Measurements from ENCODE around the gene ANKS1B. TPM values are rescaled to one million over a fixed set of nuclear protein-coding genes. Genes with fewer than 3 reads are reported as not detected.

Gene ANKS1B
- total RNA-seq, 1 experiment from 2014 or later: 5.6 TPM

- DNase-seq (ENCODE audit: low read depth): no peak
- in situ Hi-C loops (cut with HindIII; ENCODE audit: low pct_unique_long_range_greater_than_20kb, low sequenced_read_pairs): no loop called here
These were observed 749.4 kb downstream of the ANKS1B start for GRCh38 chr12:99235381-99235780.

GRCh38 chr12:99234702-99235101 is 750.0 kb downstream of the ANKS1B start:
- DNase-seq (ENCODE audit: low read depth): no peak
- in situ Hi-C loops (cut with HindIII; ENCODE audit: low pct_unique_long_range_greater_than_20kb, low sequenced_read_pairs): no loop called here

DNA sequence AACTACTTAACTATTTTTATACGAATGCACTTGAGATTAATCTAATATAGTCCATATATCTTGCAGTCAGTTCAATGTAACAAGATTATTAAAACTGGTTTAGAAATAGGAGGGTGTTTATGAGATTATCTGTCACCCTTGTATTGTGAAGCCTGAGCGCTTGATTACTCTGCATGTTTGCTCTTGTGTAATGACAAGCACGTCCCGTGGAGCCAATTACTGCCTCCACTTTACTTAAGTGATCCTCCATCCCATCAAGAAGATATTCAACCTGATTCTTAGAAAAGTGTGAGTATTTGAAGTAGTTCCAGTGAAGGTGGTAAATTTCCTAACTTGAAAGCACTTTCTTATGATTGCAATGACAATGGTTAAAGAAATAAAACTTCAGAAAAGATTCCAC is 752.4 kb downstream of the ANKS1B start:
- DNase-seq (ENCODE audit: low read depth): no peak
- in situ Hi-C loops (cut with HindIII; ENCODE audit: low pct_unique_long_range_greater_than_20kb, low sequenced_read_pairs): no loop called here

- in situ Hi-C loops (cut with HindIII; ENCODE audit: low pct_unique_long_range_greater_than_20kb, low sequenced_read_pairs): no loop called here
These were observed 753.7 kb downstream of the ANKS1B start for GRCh38 chr12:99231031-99231430.

DNA sequence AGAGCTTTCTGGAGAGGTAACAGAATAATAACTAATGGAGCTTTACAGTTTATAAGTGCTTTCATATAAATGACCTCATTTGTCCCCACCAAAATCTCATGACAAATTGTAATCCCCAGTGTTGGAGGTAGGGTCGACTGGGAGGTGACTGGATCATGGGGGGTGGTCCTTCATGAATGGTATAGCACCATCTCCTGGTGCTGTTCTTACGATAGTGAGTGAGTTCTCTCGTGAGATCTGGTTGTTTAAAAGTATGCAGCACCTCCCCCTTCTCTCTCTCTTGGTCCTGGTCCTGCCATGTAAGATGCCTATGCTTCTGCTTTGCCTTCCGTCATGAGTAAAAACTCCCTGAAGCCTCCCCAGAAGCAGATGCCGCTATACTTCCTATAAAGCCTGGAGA is 760.5 kb downstream of the ANKS1B start:
- in situ Hi-C loops (cut with HindIII; ENCODE audit: low pct_unique_long_range_greater_than_20kb, low sequenced_read_pairs): no loop called here
- no peak for DNase-seq (ENCODE audit: low read depth)

More at GRCh38 chr12:99231031-99231430, 753.7 kb downstream of the ANKS1B start:
- no peak for DNase-seq (ENCODE audit: low read depth)

DNA sequence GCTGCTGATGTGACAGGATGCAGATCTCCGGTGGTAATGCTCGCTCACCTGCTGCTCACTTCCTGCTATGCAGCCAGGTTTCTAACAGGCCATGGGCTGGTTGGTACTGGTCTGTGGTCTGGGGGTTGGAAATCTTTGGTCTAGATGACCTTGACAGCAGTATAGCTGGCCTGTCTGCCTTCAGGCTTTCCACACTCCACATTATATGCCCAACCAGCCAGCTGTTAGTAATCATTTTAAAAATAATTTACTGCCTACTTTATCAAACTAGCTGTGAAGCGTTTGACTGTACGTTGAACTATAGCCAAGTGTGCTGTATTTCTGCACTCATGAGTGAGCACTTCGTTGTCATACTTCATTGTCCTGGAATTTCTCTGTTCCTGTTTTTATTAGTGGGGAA is 761.2 kb downstream of the ANKS1B start:
- in situ Hi-C loops (cut with HindIII; ENCODE audit: low pct_unique_long_range_greater_than_20kb, low sequenced_read_pairs): no loop called here
- DNase-seq (ENCODE audit: low read depth): peak; percentile 3

DNA sequence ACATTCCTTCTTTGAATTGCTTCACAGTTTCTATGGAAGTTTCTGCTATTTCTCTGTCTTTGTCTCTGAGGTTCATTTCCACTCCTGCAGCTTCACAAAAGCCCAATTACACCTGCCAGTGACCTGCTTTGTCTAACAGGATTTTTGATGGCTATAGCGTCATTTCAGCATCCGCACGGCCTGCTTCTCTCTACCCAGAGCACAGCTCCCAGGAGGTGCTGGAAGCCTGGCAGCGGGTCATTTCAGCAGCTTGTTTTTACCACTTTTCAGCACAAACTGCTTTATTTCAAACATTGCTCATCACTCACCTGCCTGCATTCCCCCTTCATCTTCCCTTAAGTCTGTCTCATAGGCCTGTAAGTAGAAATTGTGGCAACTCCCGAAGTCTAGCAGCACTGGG is 771.7 kb downstream of the ANKS1B start:
- in situ Hi-C loops (cut with HindIII; ENCODE audit: low pct_unique_long_range_greater_than_20kb, low sequenced_read_pairs): no loop called here
- no peak for DNase-seq (ENCODE audit: low read depth)

- in situ Hi-C loops (cut with HindIII; ENCODE audit: low pct_unique_long_range_greater_than_20kb, low sequenced_read_pairs): no loop called here
These were observed 772.5 kb downstream of the ANKS1B start for GRCh38 chr12:99212275-99212674.

GRCh38 chr12:99205111-99205510 is 779.6 kb downstream of the ANKS1B start:
- in situ Hi-C loops (cut with HindIII; ENCODE audit: low pct_unique_long_range_greater_than_20kb, low sequenced_read_pairs): no loop called here
- DNase-seq (ENCODE audit: low read depth): no peak

More at GRCh38 chr12:99212275-99212674, 772.5 kb downstream of the ANKS1B start:
- DNase-seq (ENCODE audit: low read depth): no peak

DNA sequence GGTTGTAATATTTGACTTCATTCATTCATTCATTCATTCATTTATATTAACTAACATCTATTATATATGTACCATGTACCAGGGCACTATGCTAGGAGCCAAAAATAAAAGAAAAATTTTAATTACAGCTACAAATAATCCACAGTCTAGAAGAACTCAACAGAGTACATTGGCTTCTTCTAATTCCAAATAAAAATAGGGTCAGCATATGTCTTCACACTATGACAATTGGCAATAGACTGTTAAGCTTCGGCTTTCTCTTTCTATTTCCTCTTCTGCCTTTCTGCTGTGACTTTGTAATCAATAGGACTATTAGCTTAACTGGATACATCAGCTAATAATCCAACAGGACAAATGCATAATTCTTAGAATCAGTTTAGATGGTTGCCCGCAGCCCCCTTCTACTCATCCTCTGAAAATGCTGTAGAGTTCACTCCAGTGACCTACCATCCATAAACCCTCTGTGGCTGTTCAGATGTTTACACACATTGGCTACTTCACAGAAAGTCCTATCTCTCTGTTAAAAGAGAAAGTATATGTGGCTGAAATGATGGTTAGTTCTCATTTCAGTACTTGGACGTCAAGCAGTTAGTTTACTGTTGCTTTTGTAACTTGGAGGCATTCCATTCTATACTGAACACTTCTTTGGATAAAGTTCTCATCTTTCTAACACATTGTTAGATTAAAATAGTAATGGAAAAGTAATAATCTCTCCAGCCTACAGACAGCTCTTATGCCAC is 782.7 kb downstream of the ANKS1B start:
- in situ Hi-C loops (cut with HindIII; ENCODE audit: low pct_unique_long_range_greater_than_20kb, low sequenced_read_pairs): no loop called here
- DNase-seq (ENCODE audit: low read depth): no peak

GRCh38 chr12:99200711-99201384 is 783.9 kb downstream of the ANKS1B start:
- in situ Hi-C loops (cut with HindIII; ENCODE audit: low pct_unique_long_range_greater_than_20kb, low sequenced_read_pairs): no loop called here

DNA sequence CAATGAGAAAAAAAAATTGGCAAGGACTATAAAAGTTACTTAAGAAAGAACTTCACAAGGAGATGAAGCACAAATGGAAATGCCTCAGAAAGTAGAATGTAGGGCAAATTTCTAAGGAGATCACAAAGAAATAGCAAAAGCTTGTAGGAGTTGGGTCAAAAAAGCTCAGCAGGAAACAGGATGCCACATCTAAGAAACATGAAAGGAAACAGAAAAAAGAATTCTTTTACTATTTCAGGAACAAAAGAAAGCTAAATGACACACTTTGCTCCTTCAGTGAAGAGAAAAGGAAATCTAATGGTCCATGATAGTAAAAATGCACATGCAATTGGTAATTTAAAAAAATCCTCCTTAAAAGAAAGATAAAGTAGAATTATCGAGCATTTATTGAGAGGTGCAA is 789.3 kb downstream of the ANKS1B start:
- in situ Hi-C loops (cut with HindIII; ENCODE audit: low pct_unique_long_range_greater_than_20kb, low sequenced_read_pairs): no loop called here
- no peak for DNase-seq (ENCODE audit: low read depth)

More at GRCh38 chr12:99200711-99201384, 783.9 kb downstream of the ANKS1B start:
- no peak for DNase-seq (ENCODE audit: low read depth)

DNA sequence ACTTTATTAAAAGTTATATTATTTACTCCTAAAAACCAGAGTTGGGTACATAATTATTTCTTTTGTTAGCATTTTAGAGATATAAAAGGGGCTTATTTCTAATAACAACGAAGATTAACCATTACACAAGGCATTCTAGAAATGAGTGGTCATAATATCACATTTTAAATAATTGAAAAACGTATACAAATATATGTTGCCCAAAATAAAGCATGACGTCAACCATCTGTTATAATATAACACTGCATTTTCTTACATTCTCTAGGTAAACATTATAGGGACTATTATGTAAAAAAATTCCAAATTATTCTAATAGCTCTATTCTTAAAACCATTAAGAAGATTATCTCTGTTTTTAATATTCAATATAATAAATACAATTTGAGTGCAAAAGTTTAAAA is 792.2 kb downstream of the ANKS1B start:
- in situ Hi-C loops (cut with HindIII; ENCODE audit: low pct_unique_long_range_greater_than_20kb, low sequenced_read_pairs): no loop called here
- no peak for DNase-seq (ENCODE audit: low read depth)

DNA sequence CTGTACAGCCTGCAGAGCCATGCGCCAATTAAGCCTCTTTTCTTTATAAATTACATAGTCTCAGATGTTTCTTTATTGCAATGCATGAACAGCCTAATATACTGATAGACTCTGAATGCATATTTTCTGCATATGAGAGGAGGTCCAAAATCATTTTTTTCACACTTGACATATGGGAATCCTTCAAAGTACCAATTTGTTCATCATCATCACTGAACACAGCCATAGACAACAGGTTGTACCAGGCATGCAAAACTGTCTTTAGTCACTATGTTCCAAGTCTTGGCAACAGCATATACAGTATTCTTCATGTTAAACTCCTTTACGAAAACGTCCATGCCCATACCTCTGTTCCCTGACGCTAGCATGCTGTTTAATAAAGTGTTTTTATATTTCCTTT is 807.9 kb downstream of the ANKS1B start:
- DNase-seq (ENCODE audit: low read depth): no peak
- in situ Hi-C loops (cut with HindIII; ENCODE audit: low pct_unique_long_range_greater_than_20kb, low sequenced_read_pairs): no loop called here

GRCh38 chr12:99170461-99170860 is 814.3 kb downstream of the ANKS1B start:
- in situ Hi-C loops (cut with HindIII; ENCODE audit: low pct_unique_long_range_greater_than_20kb, low sequenced_read_pairs): no loop called here

GRCh38 chr12:99170037-99170436 is 814.7 kb downstream of the ANKS1B start:
- DNase-seq (ENCODE audit: low read depth): no peak
- in situ Hi-C loops (cut with HindIII; ENCODE audit: low pct_unique_long_range_greater_than_20kb, low sequenced_read_pairs): no loop called here

More at GRCh38 chr12:99170461-99170860, 814.3 kb downstream of the ANKS1B start:
- DNase-seq (ENCODE audit: low read depth): no peak

- DNase-seq (ENCODE audit: low read depth): peak; percentile 54
These were observed 826.8 kb downstream of the ANKS1B start for GRCh38 chr12:99157946-99158345.

GRCh38 chr12:99154983-99155336 is 829.8 kb downstream of the ANKS1B start:
- in situ Hi-C loops (cut with HindIII; ENCODE audit: low pct_unique_long_range_greater_than_20kb, low sequenced_read_pairs): no loop called here
- no peak for DNase-seq (ENCODE audit: low read depth)

More at GRCh38 chr12:99157946-99158345, 826.8 kb downstream of the ANKS1B start:
- in situ Hi-C loops (cut with HindIII; ENCODE audit: low pct_unique_long_range_greater_than_20kb, low sequenced_read_pairs): no loop called here

DNA sequence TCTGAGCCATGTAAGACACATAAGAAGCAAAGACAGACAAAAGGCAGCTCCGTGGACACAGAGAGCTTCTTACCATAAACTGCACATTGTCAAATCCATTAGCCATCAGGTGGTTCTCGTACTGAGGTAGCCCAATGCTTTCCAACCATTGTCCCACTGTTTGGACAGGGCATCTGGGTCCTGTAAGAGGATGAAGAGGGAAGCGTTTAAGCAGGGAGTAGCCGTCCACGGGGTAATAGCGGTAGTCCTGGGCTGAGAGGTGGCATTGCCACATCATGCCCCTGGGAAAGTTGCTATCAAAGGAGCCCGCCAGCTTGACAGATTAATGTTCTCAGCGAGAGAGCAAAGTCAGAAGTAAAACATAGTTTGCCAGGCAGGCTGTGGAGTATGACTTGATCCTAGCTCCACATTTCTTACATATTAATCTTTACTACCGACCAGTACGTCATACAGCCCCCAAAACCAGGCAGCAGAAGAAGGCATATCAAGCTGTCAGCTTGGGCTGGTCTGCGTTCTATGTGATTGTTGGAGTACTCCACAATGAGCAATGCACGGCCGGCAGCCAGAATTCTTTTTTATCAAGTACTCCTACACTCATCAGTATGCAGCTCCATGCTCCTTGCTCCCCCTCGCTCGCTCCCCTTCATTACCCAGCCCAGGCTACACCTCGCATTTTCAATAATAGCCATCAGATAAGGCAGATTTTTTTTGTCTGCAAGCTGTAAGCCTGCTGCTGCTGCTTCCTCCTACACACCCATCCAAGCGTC is 830.3 kb downstream of the ANKS1B start:
- in situ Hi-C loops (cut with HindIII; ENCODE audit: low pct_unique_long_range_greater_than_20kb, low sequenced_read_pairs): no loop called here
- DNase-seq (ENCODE audit: low read depth): no peak

All from Caki2 (cell line).